GM12875 (cell line): ENCODE results near the gene PIP5K1B.

ENCODE experiments used
- H3K4me3 ChIP-seq: one replicate; pipeline ENCODE4 v1.5.1; 2011; ENCODE audit warnings: low read depth, low read length, control low read depth
- TF ChIP-seq, protein P1 (sequence below): IDR thresholded peaks from 2 replicates; pipeline ENCODE4 v1.5.1; 2011; ENCODE audit warnings: low read depth, mild to moderate bottlenecking, control low read depth, inconsistent platforms, low read length, moderate library complexity, borderline replicate concordance; ENCODE audit not compliant: insufficient read depth

PIP5K1B gene

DNA sequence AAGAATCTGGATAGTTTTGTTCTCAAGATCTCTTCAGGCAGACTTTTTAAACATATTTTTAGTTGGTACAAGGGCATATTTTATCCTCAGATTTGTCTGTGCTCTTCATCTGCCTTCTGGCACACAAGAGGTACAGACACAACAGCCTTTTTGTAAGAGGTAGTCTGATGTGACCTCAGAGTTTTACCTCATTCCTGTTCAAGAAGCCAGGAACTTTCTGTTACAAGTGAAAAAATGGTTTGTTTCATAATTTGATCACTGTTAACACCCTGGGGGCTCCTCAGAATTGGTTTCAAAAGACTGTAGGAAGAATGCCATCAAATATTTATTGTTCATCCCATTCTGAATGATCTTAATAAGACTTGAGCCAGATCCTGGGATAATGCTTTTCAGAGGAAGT lies 172.2 kb downstream of the PIP5K1B start:
- TF ChIP-seq, protein P1, sequence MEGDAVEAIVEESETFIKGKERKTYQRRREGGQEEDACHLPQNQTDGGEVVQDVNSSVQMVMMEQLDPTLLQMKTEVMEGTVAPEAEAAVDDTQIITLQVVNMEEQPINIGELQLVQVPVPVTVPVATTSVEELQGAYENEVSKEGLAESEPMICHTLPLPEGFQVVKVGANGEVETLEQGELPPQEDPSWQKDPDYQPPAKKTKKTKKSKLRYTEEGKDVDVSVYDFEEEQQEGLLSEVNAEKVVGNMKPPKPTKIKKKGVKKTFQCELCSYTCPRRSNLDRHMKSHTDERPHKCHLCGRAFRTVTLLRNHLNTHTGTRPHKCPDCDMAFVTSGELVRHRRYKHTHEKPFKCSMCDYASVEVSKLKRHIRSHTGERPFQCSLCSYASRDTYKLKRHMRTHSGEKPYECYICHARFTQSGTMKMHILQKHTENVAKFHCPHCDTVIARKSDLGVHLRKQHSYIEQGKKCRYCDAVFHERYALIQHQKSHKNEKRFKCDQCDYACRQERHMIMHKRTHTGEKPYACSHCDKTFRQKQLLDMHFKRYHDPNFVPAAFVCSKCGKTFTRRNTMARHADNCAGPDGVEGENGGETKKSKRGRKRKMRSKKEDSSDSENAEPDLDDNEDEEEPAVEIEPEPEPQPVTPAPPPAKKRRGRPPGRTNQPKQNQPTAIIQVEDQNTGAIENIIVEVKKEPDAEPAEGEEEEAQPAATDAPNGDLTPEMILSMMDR = no peak
- H3K4me3 ChIP-seq = no peak overlapping the region

DNA sequence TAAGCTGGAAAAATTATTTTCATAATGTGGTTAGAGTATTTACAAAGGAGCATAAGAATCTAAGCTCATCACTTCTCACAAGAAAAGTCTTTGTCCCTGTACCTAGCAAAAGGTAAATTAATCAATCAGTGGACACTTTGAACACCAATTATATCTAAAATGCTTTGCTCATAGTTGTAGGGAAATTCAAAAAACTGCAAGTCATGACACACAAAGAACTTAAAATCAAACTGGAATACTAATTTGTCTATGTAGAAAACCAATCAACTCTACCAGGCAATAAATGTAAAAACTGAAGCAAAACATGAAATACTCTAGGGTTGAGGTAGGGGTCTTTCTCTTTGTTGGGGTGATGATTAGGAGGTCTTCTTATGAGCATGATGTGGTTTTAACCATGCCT lies 173.4 kb downstream of the PIP5K1B start:
- TF ChIP-seq, protein P1 = no peak
- H3K4me3 ChIP-seq = no peak overlapping the region

DNA sequence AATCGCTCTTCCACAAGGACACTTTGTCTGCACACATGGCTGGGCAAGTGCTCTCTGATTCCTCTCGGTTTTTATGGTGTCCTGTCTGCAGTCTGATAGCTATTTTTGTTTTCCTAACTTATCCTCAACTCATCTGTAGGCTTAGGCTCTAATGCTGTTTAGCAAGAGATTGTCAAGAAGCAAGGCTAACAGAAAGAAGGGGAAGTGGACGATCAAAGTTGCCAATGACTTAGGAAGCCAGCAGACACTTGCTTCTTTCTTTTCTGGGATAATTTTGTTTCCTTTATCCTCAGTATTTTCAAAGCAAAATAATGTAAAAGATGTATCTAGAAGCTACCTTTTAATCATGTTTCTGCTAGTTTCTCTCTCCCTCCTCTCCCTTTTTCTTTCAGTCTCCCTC lies 178.2 kb downstream of the PIP5K1B start:
- TF ChIP-seq, protein P1 = no peak
- H3K4me3 ChIP-seq = no peak overlapping the region

DNA sequence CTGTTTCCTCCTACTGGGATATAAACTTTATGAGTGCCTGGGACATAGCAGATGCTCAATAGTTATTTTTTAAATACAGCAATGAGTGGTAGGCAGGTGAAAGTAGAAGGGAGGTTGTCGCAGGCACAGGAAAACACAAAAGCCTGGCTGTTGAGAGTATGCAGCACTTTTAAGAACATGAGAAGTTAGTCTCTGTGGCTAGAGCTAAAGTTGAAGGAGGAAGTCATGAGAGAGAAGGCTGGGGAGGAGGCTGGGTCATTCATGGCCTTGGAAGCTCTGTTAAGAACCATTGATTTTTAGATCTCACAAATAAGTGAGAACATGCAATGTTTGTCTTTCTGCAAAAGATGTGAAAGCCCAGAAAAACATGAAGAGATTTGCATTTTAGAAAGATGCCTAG lies 182.2 kb downstream of the PIP5K1B start:
- no peak overlapping the region for H3K4me3 ChIP-seq
- TF ChIP-seq, protein P1 = no peak

DNA sequence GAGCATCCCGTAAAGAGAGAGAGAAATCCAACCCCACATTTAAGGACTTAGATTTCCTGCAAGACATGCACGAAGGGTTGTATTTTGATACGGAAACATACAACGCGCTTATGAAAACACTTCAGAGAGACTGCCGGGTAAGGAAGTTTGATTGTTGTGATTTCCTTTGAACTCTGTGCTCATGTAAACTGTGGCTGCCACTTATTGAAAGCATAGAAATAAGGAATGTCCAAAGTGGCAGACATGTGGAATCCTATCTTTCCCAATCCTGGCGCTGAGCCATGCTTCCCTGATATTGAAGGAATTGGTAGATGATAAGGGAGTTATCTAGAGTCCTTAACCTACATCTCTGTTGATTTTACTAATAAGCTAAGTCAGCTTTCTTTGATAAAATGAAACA lies 189.5 kb downstream of the PIP5K1B start:
- no peak overlapping the region for H3K4me3 ChIP-seq
- TF ChIP-seq, protein P1 = no peak

DNA sequence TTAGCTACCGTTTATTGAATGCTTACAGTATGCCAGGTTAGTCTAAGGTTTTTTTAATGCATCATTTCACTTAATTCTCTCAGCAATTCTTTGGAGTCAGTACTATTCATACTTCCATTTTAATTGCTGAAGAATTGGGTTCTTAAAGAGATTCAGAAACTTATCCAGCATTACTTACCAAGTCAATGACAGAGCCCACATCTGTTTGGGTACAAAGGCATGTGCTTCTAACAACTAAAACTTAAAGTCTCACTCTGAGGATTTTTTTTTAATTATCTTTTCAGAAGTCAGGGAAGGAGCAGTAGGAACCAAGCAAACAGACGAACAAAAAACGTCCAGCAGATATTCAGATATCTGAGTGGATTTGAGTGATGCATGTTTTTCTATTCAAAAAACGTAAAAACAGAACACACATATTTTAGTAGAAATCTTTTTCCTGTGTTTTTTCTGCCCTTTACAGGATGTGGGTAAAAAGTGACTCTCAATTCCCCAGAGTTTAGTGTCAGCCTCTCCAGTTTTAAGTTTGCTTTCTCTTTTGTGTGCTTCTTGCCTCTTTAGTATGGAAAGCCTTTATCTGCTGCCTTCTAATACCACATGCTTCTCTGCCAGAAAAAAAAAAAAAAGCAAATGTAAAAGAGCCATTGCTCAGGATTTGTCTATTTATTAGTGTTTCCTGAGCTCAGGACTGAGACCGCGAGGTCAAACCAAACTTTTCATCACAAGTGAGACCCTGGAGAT lies 190.9 kb downstream of the PIP5K1B start:
- TF ChIP-seq, protein P1 = no peak
- no peak overlapping the region for H3K4me3 ChIP-seq

DNA sequence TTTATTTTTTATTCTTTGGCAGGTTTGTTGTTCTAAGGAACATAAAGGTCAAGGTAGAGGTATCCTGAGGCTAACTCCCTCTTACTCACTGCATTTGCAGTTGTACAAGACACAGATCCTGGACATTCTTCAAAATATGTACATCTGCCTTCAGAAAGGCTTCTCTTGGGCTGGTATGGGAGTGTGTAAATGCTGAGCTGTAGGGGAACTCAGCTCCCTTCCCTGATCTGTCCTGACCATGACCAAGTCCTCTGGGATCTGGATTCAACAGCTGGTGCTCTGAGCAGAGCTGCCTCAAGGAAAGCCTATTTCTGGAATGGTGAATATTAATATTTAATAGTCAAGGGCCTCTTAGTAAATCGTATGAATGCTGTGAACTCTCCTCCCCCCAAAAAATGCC lies 191.4 kb downstream of the PIP5K1B start:
- TF ChIP-seq, protein P1 = no peak
- no peak overlapping the region for H3K4me3 ChIP-seq
